ENCODE data around the gene IDNK. TPM values are rescaled to one million over a fixed set of nuclear protein-coding genes. Genes with fewer than 3 reads are reported as not detected.

IDNK gene
- total RNA-seq, 1 experiment from 2014 or later, result 10.9 TPM

DNA sequence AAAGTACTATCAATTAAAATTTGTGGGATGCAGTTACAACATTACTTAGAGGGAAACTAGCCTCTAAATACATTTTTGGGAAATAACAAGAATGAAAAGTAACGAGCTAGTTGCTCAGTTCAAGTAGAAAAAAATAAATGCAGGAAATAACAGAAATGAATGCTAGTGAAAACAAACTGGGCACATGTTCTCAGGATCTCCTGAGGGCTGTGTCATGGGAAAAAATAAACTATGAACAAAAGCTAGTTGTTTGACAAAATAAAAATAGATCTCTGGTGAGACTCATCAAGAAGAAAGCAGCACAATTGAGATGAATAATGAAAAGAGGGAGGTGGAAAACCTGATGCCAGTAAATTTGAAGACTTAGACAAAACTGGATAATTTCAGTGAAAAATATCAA, 16.3 kb downstream of the IDNK start:
- Mint-ChIP-seq H3K27me3 (ENCODE audit: insufficient read depth, unreplicated experiment) (no peaks in the 10 kb centered on the region), H3K9me3 (ENCODE audit: unreplicated experiment) (no peaks in the 10 kb centered on the region), H3K36me3 (ENCODE audit: insufficient read depth, unreplicated experiment) (no peaks in the 10 kb centered on the region), H3K27ac (ENCODE audit: low read depth, unreplicated experiment) (no peak overlapping the region), H3K4me1 (ENCODE audit: insufficient read depth, unreplicated experiment) (no peaks in the 10 kb centered on the region), H3K4me3 (ENCODE audit: unreplicated experiment) (no peak overlapping the region)
- TF ChIP-seq CTCF (IDR thresholded peaks at IDR 0.05; ENCODE audit: unreplicated experiment), result no peak
- no peak for DNase-seq (ENCODE audit: unreplicated experiment)
- BruUV-seq (replicated peaks), result no TSS peak
- intact Hi-C loops (cut with micrococcal nuclease), result no loop called here
- POLR2A ChIA-PET, result interaction anchor here (0.9 to 1.6 kb wide), 3 partner anchors 16 to 68 kb away, joined by 3 to 5 read pairs (median 5); partner anchors contain the start of gene UBQLN1
- CTCF ChIA-PET, result interaction anchor here (3.3 to 3.6 kb wide), 2 partner anchors 10 to 18 kb away, joined by 17 to 18 read pairs; no protein-coding TSS in a partner anchor

- CTCF ChIA-PET, result no interaction called here
- H3K9me3 Mint-ChIP-seq (ENCODE audit: unreplicated experiment), result no peaks in the 10 kb centered on the region
- peaks cover 5% of the 10 kb centered on the region for H3K36me3 Mint-ChIP-seq (ENCODE audit: insufficient read depth, unreplicated experiment)
- intact Hi-C loops (cut with micrococcal nuclease), result no loop called here
- TF ChIP-seq CTCF (IDR thresholded peaks at IDR 0.05; ENCODE audit: unreplicated experiment), result no peak
- H3K4me1 Mint-ChIP-seq (ENCODE audit: insufficient read depth, unreplicated experiment), result no peaks in the 10 kb centered on the region
- no peak overlapping the region for H3K27ac Mint-ChIP-seq (ENCODE audit: low read depth, unreplicated experiment)
- POLR2A ChIA-PET, result no interaction called here
- BruUV-seq (replicated peaks), result no TSS peak
- no peak for DNase-seq (ENCODE audit: unreplicated experiment)
- H3K4me3 Mint-ChIP-seq (ENCODE audit: unreplicated experiment), result no peak overlapping the region
- H3K27me3 Mint-ChIP-seq (ENCODE audit: insufficient read depth, unreplicated experiment), result no peaks in the 10 kb centered on the region
Observed at GRCh38 chr9:83642793-83643192, 19.9 kb downstream of the IDNK start.

GRCh38 chr9:83646500-83647239, 23.7 kb downstream of the IDNK start:
- H3K4me1 Mint-ChIP-seq (ENCODE audit: insufficient read depth, unreplicated experiment), result no peaks in the 10 kb centered on the region
- POLR2A ChIA-PET, result no interaction called here
- DNase-seq (ENCODE audit: unreplicated experiment), result no peak
- H3K27ac Mint-ChIP-seq (ENCODE audit: low read depth, unreplicated experiment), result no peak overlapping the region
- no TSS peak for BruUV-seq (replicated peaks)
- H3K9me3 Mint-ChIP-seq (ENCODE audit: unreplicated experiment), result no peaks in the 10 kb centered on the region
- no peak overlapping the region for H3K4me3 Mint-ChIP-seq (ENCODE audit: unreplicated experiment)
- no peak for TF ChIP-seq CTCF (IDR thresholded peaks at IDR 0.05; ENCODE audit: unreplicated experiment)
- peaks cover 13% of the 10 kb centered on the region for H3K36me3 Mint-ChIP-seq (ENCODE audit: insufficient read depth, unreplicated experiment)
- CTCF ChIA-PET, result interaction anchor here (0.6 to 2.4 kb wide), 4 partner anchors 26 to 427 kb away, joined by 3 to 9 read pairs (median 4); no protein-coding TSS in a partner anchor
- intact Hi-C loops (cut with micrococcal nuclease), result no loop called here
- H3K27me3 Mint-ChIP-seq (ENCODE audit: insufficient read depth, unreplicated experiment), result no peaks in the 10 kb centered on the region

DNA sequence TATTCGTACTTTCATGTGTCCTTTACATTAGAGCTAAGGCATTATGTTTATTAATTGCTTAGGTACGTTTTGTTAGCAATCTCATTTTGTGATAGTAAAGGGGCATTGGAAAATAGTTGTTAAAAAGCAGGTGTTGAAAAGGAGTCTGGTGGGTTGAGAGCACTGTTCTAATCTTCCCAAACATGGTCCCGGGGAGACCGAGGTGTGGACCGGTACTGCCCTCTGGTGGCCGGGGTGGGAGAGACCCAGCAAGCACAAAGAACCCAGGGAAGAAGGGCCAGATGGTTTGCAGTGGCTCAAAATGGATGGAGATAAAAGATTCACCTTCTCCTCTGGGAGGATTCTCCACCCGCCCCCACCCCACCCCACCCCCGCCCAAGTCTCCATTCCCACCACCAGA, 26.1 kb downstream of the IDNK start:
- POLR2A ChIA-PET, result interaction anchor here (1.2 kb wide), 1 partner anchor 30 kb away, joined by 3 read pairs; no protein-coding TSS in a partner anchor
- no TSS peak for BruUV-seq (replicated peaks)

More for the DNA sequence above, 26.1 kb downstream of the IDNK start:
- TF ChIP-seq CTCF (IDR thresholded peaks at IDR 0.05; ENCODE audit: unreplicated experiment), result peak; percentile 62
- Mint-ChIP-seq H3K9me3 (ENCODE audit: unreplicated experiment) (no peaks in the 10 kb centered on the region), H3K27me3 (ENCODE audit: insufficient read depth, unreplicated experiment) (no peaks in the 10 kb centered on the region), H3K27ac (ENCODE audit: low read depth, unreplicated experiment) (no peak overlapping the region), H3K4me1 (ENCODE audit: insufficient read depth, unreplicated experiment) (no peaks in the 10 kb centered on the region), H3K4me3 (ENCODE audit: unreplicated experiment) (no peak overlapping the region), H3K36me3 (ENCODE audit: insufficient read depth, unreplicated experiment) (peaks cover 13% of the 10 kb centered on the region)
- intact Hi-C loops (cut with micrococcal nuclease), result loop anchor here (1.0 kb wide), 1 partner anchor 315 kb away; no protein-coding TSS in a partner anchor
- CTCF ChIA-PET, result interaction anchor here (0.5 to 2.6 kb wide), 20 partner anchors 8 to 977 kb away, joined by 3 to 17 read pairs (median 6); no protein-coding TSS in a partner anchor
- peak; percentile 58 for DNase-seq (ENCODE audit: unreplicated experiment)
